ENCODE results near the gene UACA.

The UACA gene

DNA sequence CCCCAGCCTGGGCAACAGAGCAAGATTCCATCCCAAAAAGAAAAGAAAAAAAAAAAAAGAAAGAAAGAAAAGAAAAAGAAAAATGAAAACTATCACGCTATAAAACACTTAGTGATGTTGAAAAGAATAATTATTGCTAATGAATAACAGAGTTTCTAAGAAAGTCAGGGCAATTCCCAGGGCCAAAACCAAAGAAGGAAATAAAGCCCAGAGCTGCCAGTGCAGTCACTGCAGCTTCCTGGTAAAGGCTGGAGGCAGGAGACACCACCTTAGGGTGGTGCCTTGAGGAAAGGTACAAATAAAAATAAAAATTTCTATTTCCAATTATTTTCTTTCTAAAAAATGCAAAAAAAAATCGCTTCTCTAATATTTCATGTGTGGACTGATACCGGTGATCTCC is 19.7 kb upstream of the UACA start:
- no peak for DNase-seq (ENCODE audit: low spot score)

DNA sequence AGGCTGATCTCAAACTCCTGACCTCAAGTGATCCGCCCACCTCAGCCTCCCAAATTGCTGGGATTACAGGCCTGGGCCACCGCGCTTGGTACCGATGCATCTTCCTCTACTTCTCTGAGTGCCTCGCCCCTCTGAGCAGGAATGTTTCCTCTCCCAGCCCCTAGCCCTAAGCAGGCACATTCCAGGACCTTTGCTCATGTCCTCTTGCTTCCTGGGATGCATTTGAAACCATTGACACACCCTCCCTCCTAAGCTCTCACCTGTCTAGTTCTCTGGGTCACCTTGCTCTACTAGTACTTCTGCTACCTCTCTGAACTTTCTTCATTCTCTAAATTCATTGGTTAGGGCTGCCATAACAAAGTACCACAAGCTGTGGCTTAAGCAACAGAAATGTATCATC is 17.9 kb upstream of the UACA start:
- DNase-seq (ENCODE audit: low spot score): no peak

DNA sequence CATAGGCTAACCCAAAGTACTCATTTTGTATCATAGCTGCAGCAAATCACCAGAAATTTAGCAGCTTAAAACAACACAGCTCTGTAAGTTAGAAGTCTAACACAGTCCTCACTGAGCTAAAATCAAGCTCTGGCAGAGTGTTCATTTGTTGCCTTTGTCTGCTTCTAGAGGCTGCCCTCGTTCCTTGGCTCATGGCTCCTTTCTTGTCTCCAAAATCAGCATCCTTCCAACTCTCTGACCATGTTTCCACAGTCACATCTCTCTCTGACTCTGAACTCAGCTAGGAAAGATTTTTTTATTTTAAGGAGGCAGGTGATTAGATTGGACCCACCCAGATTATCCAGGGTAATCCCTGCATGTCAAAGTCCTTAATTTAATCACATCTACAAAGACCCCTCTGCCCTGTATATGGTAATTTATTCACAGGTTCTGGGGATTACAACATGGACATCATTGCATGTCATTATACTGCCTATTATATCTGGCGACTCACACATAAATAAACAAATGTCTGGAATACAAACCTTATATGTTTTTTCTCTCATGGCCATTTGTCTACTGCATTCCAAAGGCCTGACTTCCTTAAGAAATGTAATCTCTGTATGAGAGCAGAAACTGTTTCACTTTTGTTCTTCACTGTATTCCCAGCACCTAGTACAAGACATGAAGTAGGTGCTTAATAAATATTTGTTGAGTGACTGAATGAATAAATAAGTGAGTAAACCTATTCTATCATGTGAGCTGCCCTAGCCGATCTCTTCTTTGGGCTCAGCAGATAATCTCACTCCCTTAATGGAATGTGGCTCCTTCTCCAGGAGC is 15.1 kb upstream of the UACA start:
- no peak for DNase-seq (ENCODE audit: low spot score)

DNA sequence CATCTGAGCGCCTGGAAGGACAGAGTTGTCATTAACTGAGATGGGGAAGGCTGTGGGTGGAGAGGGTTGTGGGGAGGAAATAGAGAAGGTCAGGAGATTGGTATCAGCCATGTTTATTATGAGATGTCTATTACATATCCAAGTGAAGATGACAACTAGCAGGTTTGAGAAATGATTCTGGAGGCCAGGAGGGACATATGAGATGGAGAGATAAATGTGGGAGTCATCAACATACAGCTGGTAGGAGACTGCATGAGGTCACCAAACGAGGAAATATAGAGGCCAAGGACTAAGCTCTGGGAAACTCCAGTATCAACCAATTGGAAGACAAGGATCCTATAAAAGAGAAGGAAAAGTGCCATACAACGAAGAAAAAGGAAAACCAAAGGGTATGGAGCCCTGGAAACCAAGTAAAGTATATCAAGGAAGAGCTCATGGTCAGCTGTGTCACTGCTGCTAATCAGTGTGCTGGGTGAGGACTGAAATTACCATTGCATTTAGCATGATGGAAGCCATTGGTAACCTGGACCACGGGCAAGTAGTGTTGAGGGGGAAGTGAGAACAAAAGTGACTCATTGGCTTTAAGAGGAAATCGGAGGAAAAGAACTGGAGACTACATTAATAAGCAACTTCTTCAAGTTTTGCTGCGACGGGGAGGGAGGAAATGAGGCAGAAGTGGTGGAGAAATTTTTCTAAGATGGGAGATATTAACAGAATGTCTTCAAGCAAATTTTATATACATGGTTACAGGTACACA is 14.0 kb upstream of the UACA start:
- DNase-seq (ENCODE audit: low spot score): no peak

DNA sequence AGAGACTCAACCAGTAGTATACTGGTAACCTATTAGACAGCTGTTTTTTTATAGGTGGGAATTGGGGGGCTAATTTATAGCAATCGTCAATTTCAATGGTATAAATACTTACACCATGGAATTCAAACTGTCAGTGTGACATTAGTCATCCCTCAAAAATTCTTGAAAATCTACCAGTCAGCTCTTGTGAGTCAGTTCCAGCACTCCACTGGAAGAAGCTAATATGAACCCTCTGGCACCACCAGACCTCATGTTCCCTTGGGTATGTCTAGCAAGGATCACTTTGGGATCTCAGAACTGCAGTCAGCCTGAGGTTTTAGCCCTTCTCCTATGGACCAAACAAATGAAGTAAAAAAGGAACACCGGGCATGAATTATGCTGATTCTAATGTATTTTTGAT is 11.8 kb upstream of the UACA start:
- DNase-seq (ENCODE audit: low spot score): no peak

DNA sequence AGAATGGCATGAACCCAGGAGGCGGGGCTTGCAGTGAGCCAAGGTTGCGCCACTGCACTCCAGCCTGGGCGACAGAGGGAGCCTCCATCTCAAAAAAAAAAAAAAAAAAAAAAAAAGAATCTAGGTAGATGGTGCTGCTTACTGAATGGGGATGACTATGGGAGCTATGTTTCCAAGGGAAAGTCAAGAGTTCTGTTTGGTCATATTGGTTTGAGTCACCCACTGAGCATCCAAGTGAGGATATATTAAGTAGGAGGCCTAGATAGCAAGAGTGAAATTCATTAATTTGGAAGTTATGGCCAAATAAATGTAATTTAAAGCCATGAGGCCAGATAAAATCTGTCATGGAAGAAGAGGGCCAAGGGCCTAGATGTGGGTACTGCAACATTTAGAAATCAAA is 9.0 kb upstream of the UACA start:
- no peak for DNase-seq (ENCODE audit: low spot score)

DNA sequence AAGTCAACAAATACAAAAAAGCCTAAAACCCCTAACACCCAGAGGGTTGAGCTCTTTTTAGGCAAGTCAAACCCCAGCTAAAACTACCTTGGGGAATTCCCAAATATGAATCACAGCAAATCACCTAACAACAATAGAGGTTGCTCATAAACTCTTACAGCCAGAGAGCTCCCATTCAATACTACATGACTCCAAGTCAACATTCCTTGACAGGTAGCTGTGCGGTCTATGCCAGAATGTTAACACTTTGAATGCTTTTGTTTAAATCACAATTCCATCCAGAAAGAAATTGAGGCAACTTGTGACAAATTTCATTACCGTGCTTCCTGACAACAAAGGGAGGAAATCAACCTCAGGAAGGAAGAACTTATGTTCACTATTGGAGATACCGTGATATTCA is 7.5 kb upstream of the UACA start:
- DNase-seq (ENCODE audit: low spot score): no peak

DNA sequence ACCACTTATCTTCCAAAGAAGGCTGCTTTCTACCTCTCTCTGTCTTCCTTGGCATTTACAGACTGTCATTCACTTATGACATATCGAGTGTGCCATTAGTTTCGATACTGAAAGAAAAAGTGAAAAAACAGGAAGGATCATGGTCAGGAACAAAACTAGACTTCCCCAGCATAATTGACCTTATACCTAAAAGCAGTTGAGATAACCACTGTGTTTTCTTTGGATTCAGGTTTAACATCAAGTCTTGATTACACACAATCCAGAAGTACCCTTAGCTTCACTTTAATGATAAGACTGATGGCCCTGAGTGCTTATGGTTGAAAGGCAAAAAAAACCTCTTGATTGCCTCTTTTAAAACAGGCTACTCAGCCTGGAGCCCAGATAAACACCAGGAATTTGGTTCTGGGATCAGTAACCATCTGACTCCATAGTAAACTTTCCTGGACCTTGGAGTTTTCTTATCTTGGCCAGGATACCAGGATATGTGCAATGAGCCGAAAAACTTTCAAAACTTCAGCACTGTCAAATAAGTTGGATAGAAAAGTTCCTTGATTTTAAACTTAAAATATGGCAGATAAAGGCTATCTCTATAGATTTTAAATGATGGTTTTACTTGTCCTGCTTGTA is 5.0 kb upstream of the UACA start:
- DNase-seq (ENCODE audit: low spot score): no peak

DNA sequence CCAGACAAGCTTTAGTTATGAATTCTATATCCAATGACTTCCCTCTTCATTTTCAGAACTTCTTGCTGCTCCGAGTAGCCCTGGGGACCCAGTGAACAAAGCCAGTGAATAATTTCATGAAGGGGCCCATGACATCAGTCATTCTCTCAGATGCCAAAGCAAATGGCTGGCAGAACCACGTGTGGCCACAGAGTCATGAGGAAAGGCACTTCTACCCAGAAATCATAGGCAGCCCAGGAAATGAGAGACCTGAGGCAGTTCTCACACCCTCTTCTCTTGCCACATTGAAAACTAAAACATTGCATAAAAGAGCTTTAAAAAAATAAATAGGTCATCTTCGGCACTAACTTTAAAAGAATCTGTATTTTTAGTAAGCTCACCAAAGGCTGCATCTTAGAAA is 4.3 kb upstream of the UACA start:
- DNase-seq (ENCODE audit: low spot score): no peak

DNA sequence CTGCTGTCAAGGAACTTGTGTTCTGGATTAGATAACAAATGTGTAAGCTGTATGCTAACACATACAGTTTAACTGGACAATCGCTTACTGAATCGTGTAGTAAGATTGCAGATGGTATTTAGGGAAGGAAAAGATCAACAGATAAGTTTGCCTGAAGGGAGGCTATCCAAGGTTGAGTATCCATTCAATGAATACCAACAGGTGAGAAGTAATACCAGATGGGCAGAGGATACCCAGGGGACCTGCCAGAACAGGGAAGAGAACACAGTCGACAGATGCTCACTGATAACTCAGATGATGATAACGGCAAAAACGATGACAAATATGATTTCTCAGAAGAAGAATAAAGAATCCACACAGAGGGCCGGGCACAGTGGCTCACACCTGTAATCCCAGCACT is 3.2 kb upstream of the UACA start:
- no peak for DNase-seq (ENCODE audit: low spot score)

DNA sequence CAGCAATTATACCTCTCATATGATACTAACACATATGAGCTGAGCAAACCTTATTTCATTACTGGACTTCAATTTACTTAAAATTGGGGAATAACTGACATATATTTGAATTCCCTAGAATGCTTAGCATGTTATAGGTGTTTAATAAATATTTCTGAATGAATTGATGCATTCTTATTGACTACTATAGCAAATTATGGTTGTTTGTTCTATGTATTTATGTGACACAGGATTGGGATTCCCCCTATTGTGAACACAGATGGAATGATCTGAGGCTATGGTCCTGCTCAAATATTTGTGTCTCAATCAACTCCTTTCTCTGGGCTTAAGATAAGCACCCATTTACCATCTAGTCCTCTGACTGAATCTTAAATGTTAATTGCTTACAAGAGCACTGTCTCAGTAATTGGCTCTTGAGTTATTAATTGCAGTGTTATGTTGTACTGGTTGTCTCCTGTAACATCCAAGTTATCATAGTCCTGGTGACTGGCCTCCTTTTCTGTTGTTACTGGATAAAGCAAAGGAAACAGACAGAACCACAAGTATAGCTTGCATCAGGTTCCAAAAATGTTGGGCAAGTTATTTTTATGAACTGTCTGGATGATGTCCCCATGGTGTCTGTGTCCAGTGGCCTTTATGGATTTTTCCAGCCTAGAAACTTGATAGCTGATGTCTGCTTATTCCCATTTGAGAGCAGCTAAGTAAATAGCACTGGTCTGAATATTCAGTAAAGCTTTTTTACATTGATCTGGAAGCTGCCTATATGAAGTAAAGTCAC is 2.3 kb upstream of the UACA start:
- no peak for DNase-seq (ENCODE audit: low spot score)

DNA sequence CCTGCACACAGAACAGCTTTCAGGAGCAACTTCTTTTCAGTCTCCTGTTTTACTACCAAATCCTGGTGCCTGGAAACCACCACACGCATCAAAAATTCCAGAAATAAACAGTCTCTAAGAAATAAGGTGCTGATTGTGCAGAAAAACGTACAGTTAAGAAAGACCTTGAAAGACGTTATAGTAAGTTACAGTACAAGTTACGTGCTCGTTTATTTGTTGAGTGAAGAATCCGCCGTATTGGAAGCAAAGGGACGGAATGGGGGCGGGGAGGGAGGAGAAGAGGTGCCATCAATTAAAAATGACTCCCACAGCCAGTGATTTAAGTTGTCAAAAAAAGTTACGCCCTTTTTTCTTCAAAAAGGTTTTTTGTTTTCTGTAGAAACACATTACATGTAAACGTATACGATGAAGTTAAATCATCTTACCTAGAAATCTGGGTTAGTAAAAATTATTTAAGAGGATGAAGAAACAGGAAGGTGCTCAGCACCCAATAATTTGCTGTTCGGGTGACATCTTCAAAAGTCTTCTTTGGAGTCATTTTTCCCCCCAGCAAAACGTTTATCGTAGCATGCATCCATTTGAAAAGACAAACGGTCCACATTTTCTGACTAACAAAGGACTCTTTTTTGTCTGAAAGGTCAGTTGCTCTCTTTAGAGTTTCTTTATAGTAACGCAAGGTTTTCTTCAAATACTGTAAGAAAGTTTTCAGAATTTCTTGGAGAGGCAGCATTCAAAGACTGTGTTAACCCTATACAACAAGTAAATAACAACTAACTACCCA is 782 bp upstream of the UACA start:
- DNase-seq (ENCODE audit: low spot score): no peak

DNA sequence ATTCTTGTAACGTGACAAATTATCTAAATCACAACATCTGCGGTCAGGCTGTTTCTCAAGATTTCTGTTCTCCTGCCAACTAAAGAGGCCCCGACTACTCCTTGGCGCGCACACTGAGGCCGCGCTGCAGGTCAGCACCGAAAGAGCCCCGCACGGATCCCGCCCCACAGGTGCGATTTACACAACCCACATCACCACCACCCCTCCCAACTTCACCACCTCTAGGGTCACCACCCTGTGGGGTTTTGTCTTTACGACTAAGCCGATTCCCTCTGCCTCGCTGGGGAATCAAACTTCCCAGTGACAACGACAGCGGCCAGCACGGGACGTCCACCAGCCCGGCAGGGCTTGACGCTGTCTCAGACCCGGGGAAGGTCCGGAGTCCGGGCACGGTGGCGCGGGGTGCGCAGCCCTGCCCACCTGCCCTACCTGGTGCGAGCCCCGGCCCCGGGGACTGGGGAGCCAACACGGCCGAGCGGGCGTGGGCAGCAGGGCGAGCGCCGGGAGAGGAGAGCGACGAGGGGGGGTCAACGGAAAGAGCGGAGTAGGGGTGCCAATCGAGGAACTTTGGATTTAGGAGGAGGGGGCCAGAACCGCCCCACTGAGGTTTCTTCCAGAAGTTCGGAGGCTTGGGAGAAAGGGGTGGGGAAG is 764 bp downstream of the UACA start:
- DNase-seq (ENCODE audit: low spot score): no peak

DNA sequence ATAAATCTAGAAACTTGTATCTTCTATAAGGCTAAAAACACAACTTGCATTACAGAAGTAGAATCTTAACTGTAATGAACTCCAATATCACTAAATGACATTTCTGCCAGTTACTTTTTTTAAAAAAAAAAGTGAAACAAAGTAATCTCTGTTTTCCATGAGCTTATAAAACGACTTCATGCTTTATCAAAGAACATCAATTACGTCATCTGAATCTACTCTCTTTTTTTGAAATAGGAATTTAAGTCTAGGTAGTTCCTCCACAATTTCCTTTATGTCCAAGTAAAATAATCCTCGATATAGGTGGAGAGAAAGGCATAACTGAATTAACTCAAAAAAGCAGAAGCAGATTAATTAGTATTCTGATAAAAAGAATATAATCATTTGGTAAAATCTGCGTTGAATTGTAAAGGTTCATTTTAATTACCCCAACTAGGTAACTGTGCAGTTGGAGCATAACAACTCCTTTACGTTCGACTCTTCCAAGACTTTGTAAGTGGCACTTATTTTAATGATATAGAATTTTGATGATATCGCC is 1.4 kb downstream of the UACA start:
- peak; percentile 32 for DNase-seq (ENCODE audit: low spot score)

DNA sequence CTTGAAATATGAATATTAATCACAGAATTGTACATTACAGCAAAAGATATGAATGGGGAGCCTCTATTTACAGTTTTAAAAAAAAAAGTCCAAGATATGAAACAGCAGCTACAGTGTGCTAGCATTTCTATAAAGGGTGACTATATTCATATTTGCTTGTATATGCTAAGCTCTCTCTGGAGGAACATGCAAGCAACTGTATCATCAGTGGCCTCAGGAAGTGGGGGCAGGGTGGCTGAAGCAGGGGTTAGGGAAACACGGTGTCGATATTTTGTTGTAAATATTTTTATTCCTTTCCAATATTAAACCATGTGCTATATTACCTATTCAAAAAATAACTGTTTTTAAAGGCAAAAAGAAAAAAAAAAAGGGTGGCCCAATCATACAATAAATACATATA is 2.3 kb downstream of the UACA start:
- no peak for DNase-seq (ENCODE audit: low spot score)

DNA sequence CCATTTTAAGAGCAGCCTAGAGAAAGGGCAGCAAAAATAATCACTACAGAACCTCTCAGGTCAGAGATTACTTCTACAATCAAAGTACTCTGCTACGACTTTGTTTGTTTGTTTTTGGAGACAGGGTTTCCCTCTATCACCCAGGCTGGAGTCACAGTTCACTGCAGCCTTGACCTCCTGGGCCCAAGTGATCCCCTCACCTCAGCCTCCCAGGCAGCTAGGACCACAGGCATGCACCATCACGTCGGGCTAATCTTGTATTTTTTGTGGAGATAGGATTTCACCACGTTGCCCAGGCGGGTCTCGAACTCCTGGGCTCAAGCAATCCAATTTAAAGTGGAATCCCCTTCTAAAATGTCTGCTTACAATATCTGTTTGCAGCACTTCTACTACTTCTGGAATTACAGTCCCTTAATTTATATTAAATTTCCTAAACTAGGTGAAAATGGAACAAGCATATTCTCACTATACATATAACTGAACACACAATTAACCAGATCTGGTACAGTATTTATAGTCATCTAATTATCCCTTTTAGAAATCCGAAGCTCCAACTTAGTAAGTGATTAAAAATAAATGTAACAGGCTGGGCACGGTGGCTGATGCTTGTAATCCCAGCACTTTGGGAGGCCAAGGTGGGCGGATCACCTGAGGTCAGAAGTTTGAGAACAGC is 4.4 kb downstream of the UACA start:
- DNase-seq (ENCODE audit: low spot score): no peak

DNA sequence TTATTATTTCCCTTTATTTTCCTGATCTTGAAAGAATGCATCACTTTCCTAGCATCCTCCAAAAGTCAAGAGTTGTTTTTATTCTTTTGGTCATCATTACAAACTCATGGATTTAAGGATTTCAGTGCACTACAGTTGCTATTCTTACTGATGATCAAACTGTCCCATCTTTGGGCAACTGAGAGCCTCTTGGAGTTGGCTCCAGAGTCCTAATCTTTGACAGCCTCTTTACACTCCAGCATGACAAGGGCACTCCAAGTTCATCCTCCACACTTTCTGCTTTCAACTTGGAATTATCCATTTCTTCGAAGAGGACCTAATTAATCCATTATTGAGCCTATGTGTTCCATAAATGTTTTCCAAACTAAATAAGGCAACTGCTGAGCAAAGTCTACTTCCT is 5.7 kb downstream of the UACA start:
- DNase-seq (ENCODE audit: low spot score): no peak

DNA sequence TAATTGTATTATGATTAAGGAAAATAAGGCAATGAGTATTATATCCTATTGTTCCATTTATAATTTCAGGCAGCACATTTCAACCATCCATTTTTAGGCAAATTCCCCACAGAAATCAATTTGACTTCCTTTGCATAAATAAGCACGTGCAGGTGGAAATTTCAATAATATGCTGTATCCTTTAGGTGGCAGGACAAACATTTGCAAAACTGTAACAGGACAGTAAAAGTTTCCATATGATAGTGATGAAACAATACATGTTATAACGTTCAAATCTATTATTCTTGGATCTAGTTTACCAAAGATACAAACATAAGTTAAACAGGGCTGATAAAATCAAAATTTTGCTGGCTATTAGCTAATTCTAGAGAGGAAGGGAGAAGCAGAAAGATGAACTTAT is 8.5 kb downstream of the UACA start:
- DNase-seq (ENCODE audit: low spot score): no peak

DNA sequence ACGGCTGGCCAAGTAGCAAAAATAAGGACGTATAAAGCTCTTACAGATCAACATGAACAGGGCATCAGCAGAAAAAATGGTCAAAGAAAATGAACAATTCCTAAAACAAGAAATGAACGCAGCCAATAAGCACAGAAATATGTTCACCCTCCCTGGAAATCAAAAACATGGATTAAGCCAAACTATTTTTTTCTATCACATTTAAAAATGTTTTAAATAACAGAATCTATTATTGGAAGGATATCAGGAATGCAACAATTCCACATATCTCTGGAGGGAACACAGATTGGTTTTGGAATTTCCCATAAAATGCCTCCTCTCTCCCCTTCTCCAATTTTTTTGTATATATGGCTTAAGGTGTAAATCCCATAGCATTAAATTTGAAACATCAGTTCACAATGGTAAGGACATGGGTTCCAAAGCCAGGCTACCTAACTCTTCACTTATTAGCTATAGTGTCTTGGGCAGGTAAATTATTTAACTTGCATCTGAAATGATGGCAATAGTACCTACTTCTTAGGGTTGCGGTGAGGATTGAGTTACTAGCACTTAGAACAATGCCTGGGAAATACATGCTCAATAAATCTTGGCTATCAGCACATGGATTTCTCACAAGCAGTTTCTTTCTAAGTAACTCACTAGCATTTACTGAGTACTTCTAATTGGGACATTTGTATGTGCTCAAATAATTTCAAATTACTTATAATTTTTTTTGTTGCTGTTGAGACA is 10.1 kb downstream of the UACA start:
- DNase-seq (ENCODE audit: low spot score): no peak

DNA sequence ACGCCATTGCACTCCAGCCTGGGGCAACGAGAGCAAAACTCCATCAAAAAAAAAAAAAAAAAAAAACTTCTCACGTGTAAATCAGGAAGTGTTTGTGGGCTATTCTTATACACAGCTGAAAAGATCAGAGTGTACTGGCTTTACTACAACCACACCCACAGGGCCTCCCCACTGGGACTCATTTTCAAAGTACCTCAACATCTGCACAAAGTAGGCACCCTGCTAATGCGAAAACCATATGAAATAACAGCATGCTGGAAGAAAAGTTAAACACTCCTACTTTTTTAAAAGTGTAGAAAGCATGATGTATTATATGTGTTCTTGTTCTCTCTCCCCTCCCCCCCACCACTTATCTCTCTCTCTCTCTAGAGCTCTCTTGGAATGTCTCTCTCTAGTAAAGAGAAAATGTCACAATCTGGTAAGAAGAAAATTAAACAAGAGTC is 11.1 kb downstream of the UACA start:
- DNase-seq (ENCODE audit: low spot score): no peak

Data from COLO829 (cell line).